ENCODE measurements around the gene KIF14. TPM values are rescaled to one million over a fixed set of nuclear protein-coding genes. Genes with fewer than 3 reads are reported as not detected.

Gene KIF14
- total and polyA plus RNA-seq, 2 experiments from 2014 or later = 13.3 to 23.2 TPM

- TF ChIP-seq, protein P1, sequence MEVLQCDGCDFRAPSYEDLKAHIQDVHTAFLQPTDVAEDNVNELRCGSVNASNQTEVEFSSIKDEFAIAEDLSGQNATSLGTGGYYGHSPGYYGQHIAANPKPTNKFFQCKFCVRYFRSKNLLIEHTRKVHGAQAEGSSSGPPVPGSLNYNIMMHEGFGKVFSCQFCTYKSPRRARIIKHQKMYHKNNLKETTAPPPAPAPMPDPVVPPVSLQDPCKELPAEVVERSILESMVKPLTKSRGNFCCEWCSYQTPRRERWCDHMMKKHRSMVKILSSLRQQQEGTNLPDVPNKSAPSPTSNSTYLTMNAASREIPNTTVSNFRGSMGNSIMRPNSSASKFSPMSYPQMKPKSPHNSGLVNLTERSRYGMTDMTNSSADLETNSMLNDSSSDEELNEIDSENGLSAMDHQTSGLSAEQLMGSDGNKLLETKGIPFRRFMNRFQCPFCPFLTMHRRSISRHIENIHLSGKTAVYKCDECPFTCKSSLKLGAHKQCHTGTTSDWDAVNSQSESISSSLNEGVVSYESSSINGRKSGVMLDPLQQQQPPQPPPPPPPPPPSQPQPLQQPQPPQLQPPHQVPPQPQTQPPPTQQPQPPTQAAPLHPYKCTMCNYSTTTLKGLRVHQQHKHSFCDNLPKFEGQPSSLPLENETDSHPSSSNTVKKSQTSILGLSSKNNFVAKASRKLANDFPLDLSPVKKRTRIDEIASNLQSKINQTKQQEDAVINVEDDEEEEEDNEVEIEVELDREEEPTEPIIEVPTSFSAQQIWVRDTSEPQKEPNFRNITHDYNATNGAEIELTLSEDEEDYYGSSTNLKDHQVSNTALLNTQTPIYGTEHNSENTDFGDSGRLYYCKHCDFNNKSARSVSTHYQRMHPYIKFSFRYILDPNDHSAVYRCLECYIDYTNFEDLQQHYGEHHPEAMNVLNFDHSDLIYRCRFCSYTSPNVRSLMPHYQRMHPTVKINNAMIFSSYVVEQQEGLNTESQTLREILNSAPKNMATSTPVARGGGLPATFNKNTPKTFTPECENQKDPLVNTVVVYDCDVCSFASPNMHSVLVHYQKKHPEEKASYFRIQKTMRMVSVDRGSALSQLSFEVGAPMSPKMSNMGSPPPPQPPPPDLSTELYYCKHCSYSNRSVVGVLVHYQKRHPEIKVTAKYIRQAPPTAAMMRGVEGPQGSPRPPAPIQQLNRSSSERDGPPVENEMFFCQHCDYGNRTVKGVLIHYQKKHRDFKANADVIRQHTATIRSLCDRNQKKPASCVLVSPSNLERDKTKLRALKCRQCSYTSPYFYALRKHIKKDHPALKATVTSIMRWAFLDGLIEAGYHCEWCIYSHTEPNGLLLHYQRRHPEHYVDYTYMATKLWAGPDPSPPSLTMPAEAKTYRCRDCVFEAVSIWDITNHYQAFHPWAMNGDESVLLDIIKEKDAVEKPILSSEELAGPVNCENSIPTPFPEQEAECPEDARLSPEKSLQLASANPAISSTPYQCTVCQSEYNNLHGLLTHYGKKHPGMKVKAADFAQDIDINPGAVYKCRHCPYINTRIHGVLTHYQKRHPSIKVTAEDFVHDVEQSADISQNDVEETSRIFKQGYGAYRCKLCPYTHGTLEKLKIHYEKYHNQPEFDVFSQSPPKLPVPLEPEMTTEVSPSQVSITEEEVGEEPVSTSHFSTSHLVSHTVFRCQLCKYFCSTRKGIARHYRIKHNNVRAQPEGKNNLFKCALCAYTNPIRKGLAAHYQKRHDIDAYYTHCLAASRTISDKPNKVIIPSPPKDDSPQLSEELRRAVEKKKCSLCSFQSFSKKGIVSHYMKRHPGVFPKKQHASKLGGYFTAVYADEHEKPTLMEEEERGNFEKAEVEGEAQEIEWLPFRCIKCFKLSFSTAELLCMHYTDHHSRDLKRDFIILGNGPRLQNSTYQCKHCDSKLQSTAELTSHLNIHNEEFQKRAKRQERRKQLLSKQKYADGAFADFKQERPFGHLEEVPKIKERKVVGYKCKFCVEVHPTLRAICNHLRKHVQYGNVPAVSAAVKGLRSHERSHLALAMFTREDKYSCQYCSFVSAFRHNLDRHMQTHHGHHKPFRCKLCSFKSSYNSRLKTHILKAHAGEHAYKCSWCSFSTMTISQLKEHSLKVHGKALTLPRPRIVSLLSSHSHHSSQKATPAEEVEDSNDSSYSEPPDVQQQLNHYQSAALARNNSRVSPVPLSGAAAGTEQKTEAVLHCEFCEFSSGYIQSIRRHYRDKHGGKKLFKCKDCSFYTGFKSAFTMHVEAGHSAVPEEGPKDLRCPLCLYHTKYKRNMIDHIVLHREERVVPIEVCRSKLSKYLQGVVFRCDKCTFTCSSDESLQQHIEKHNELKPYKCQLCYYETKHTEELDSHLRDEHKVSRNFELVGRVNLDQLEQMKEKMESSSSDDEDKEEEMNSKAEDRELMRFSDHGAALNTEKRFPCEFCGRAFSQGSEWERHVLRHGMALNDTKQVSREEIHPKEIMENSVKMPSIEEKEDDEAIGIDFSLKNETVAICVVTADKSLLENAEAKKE (CRISPR knock-in tag; IDR thresholded peaks at IDR 0.05) = no peak
These were observed 9.7 kb downstream of the KIF14 start (continued) for GRCh38 chr1:200610846-200611245.

GRCh38 chr1:200602632-200603031 lies 17.9 kb downstream of the KIF14 start:
- H3K27me3 ChIP-seq (ENCODE audit: insufficient read depth) = no peaks in the 10 kb centered on the region
- H3K36me3 ChIP-seq (ENCODE audit: insufficient read depth) = peaks cover 56% of the 10 kb centered on the region
- H3K9me3 Mint-ChIP-seq = no peaks in the 10 kb centered on the region
- no peak overlapping the region for H3K4me3 ChIP-seq
- peaks cover 58% of the 10 kb centered on the region for H3K36me3 Mint-ChIP-seq (ENCODE audit: low read depth)
- H3K9me2 ChIP-seq (ENCODE audit: insufficient read depth) = no peaks in the 10 kb centered on the region
- no peak overlapping the region for H3K27ac Mint-ChIP-seq
- no peak overlapping the region for H3K4me2 ChIP-seq
- no peaks in the 10 kb centered on the region for H3K4me1 Mint-ChIP-seq
- H3K27ac ChIP-seq (ENCODE audit: low read depth) = no peak overlapping the region
- H2AFZ ChIP-seq = no peak overlapping the region
- H3K79me2 ChIP-seq (replicated peaks; ENCODE audit: insufficient read depth) = no peaks in the 10 kb centered on the region
- no peaks in the 10 kb centered on the region for H3F3A ChIP-seq (replicated peaks; ENCODE audit: low read depth)
- no peaks in the 10 kb centered on the region for H3K4me1 ChIP-seq (ENCODE audit: insufficient read depth)
- DNase-seq (ENCODE audit: low spot score) (no peak), ATAC-seq (no peak)
- peaks cover 4% of the 10 kb centered on the region for H3K27me3 Mint-ChIP-seq (ENCODE audit: insufficient read depth, low read depth, poor library complexity)
- no peaks in the 10 kb centered on the region for H4K20me1 ChIP-seq (replicated peaks; ENCODE audit: insufficient read depth)
- H3K4me3 Mint-ChIP-seq = no peak overlapping the region
- TF ChIP-seq, protein P2, sequence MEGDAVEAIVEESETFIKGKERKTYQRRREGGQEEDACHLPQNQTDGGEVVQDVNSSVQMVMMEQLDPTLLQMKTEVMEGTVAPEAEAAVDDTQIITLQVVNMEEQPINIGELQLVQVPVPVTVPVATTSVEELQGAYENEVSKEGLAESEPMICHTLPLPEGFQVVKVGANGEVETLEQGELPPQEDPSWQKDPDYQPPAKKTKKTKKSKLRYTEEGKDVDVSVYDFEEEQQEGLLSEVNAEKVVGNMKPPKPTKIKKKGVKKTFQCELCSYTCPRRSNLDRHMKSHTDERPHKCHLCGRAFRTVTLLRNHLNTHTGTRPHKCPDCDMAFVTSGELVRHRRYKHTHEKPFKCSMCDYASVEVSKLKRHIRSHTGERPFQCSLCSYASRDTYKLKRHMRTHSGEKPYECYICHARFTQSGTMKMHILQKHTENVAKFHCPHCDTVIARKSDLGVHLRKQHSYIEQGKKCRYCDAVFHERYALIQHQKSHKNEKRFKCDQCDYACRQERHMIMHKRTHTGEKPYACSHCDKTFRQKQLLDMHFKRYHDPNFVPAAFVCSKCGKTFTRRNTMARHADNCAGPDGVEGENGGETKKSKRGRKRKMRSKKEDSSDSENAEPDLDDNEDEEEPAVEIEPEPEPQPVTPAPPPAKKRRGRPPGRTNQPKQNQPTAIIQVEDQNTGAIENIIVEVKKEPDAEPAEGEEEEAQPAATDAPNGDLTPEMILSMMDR (conservative IDR thresholded peaks at IDR 0.05; ENCODE audit: low read depth in 2 of 2) = no peak
- TF ChIP-seq CREB1 (CRISPR knock-in tag; IDR thresholded peaks at IDR 0.05; ENCODE audit: low read depth) (no peak), ETS1 (IDR thresholded peaks at IDR 0.05) (no peak), JUNB (IDR thresholded peaks at IDR 0.05; ENCODE audit: unreplicated experiment) (no peak), ZNF114 (CRISPR knock-in tag; IDR thresholded peaks at IDR 0.05) (no peak), STAT1 (IDR thresholded peaks at IDR 0.05; ENCODE audit: unreplicated experiment) (no peak), EZH2 (IDR thresholded peaks at IDR 0.05; ENCODE audit: low read depth, unreplicated experiment) (no peak), NANOG (IDR thresholded peaks at IDR 0.05; ENCODE audit: borderline replicate concordance) (no peak)

Data from GM23338 (cell line).